ENCODE results near the gene PPP1R15A.

PPP1R15A gene

DNA sequence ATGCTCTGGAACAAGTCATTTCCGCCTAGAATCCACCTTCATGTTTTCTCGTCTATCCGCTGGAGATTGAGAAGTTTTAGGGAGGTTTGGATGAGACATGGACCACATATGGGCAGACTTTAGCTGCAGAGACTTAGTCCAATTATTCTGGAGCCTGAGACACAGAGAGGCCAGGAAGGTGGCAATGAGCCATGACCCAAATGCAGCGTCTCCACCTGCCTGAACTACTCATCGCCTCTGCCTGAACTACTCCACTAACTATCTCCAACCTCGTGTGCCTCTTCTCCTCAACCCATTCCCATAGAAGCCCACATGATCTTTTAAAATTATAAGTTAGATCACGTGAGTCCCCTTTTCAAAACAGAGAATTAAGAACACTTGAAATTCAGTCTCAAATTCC is 9.4 kb upstream of the PPP1R15A start:
- no peak overlapping the region for H3K9ac ChIP-seq (ENCODE audit: low read depth, low read length)
- ATAC-seq (ENCODE audit: insufficient read depth, low read depth) (no peak), DNase-seq (no peak)
- no peak overlapping the region for H3K4me2 ChIP-seq (ENCODE audit: insufficient read depth, low read length)
- no peaks in the 10 kb centered on the region for H3K79me2 ChIP-seq (ENCODE audit: insufficient read depth, low read length)
- no peaks in the 10 kb centered on the region for H3K4me1 ChIP-seq (ENCODE audit: insufficient read depth, low read length)
- no peaks in the 10 kb centered on the region for H4K20me1 ChIP-seq (ENCODE audit: insufficient read depth, low read length)
- no peak overlapping the region for H2AFZ ChIP-seq (ENCODE audit: low read depth, low read length)
- H3K9me3 ChIP-seq (ENCODE audit: insufficient read depth, low read length, severe bottlenecking), result no peaks in the 10 kb centered on the region
- H3K4me3 ChIP-seq (ENCODE audit: low read depth in 1 of 2, low read length in 2 of 2), result no peak overlapping the region
- H3K27ac ChIP-seq (ENCODE audit: low read length), result no peak overlapping the region
- TF ChIP-seq EZH2 (IDR thresholded peaks at IDR 0.05; ENCODE audit: borderline replicate concordance, low read depth, low read length, severe bottlenecking), result no peak
- TF ChIP-seq, protein P1, sequence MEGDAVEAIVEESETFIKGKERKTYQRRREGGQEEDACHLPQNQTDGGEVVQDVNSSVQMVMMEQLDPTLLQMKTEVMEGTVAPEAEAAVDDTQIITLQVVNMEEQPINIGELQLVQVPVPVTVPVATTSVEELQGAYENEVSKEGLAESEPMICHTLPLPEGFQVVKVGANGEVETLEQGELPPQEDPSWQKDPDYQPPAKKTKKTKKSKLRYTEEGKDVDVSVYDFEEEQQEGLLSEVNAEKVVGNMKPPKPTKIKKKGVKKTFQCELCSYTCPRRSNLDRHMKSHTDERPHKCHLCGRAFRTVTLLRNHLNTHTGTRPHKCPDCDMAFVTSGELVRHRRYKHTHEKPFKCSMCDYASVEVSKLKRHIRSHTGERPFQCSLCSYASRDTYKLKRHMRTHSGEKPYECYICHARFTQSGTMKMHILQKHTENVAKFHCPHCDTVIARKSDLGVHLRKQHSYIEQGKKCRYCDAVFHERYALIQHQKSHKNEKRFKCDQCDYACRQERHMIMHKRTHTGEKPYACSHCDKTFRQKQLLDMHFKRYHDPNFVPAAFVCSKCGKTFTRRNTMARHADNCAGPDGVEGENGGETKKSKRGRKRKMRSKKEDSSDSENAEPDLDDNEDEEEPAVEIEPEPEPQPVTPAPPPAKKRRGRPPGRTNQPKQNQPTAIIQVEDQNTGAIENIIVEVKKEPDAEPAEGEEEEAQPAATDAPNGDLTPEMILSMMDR (IDR thresholded peaks at IDR 0.05; ENCODE audit: borderline replicate concordance, extremely low read depth, low read length, poor library complexity, severe bottlenecking), result no peak
- H3K36me3 ChIP-seq (ENCODE audit: insufficient read depth, low read length), result no peaks in the 10 kb centered on the region
- H3K27me3 ChIP-seq (ENCODE audit: insufficient read depth, low read length, poor library complexity), result peaks cover 10% of the 10 kb centered on the region

DNA sequence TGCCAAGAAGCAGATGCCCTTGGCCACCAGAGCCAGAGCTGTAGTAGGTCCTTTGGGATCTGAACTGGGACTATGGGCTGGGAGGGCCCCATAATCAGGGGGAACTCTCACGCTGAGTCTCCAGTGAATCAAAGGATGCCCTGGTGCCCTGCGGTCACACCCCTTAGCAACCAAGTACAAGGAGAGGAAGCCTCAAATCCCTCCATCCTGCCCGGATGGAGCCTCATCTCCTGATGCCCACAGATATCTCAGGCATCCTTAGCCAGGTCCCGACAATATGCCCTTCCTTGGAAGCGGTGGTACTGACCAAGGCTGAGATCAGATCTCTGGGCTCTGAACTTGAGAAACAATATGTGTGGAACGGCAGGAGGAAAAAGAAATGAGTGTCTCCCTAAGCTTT is 5.5 kb upstream of the PPP1R15A start:
- Histone ChIP-seq H3K9me3 (ENCODE audit: insufficient read depth, low read length, severe bottlenecking) (no peaks in the 10 kb centered on the region), H3K4me1 (ENCODE audit: insufficient read depth, low read length) (peaks cover under 1% of the 10 kb centered on the region; the same call in 1 of the 2 replicates), H3K9ac (ENCODE audit: low read depth, low read length) (no peak overlapping the region), H3K4me3 (ENCODE audit: low read depth in 1 of 2, low read length in 2 of 2) (no peak overlapping the region), H3K4me2 (ENCODE audit: insufficient read depth, low read length) (no peak overlapping the region), H3K36me3 (ENCODE audit: insufficient read depth, low read length) (no peaks in the 10 kb centered on the region), H3K27me3 (ENCODE audit: insufficient read depth, low read length, poor library complexity) (peaks cover 13% of the 10 kb centered on the region), H2AFZ (ENCODE audit: low read depth, low read length) (no peak overlapping the region), H3K79me2 (ENCODE audit: insufficient read depth, low read length) (no peaks in the 10 kb centered on the region), H4K20me1 (ENCODE audit: insufficient read depth, low read length) (no peaks in the 10 kb centered on the region), H3K27ac (ENCODE audit: low read length) (no peak overlapping the region)
- no peak for TF ChIP-seq EZH2 (IDR thresholded peaks at IDR 0.05; ENCODE audit: borderline replicate concordance, low read depth, low read length, severe bottlenecking)
- TF ChIP-seq, protein P1 (IDR thresholded peaks at IDR 0.05; ENCODE audit: borderline replicate concordance, extremely low read depth, low read length, poor library complexity, severe bottlenecking), result no peak
- DNase-seq (no peak), ATAC-seq (ENCODE audit: insufficient read depth, low read depth) (no peak)

DNA sequence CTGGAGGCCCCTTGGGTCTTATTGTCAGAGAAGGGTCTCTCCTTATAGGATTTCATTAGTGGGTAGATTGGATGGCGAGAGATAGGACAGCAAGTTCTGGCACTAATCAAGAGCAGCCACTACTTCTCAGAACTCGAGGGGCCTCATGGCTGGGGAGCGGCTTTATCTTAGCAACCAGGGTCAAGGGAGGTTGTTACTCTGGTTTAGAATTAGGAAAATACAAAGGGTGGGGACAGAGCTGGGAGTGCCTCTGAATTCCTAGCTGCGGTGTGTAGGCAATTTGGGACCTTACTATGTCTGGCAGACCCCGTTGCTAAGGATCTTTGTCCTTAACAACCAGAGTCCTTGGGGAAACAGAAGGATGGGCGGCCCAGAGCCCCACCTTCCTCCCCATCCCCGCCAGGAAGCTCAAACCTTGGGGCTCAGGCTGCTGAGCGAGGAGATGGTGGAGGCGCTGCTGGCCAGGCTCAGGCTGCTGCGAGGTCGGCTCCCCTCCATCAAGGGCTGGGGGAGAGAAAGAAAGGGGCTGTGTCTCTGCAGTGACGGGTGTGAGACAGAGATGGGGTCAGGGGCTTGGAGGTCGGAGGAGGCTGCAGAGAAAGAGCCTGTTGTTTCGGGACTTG is 5.0 kb upstream of the PPP1R15A start:
- H2AFZ ChIP-seq (ENCODE audit: low read depth, low read length), result no peak overlapping the region
- DNase-seq (no peak), ATAC-seq (ENCODE audit: insufficient read depth, low read depth) (no peak)
- no peak overlapping the region for H3K9ac ChIP-seq (ENCODE audit: low read depth, low read length)
- no peak overlapping the region for H3K4me2 ChIP-seq (ENCODE audit: insufficient read depth, low read length)
- no peak for TF ChIP-seq EZH2 (IDR thresholded peaks at IDR 0.05; ENCODE audit: borderline replicate concordance, low read depth, low read length, severe bottlenecking)
- TF ChIP-seq, protein P1 (IDR thresholded peaks at IDR 0.05; ENCODE audit: borderline replicate concordance, extremely low read depth, low read length, poor library complexity, severe bottlenecking), result no peak
- no peak overlapping the region for H3K4me3 ChIP-seq (ENCODE audit: low read depth in 1 of 2, low read length in 2 of 2)
- no peaks in the 10 kb centered on the region for H3K79me2 ChIP-seq (ENCODE audit: insufficient read depth, low read length)
- peaks cover 13% of the 10 kb centered on the region for H3K27me3 ChIP-seq (ENCODE audit: insufficient read depth, low read length, poor library complexity)
- no peaks in the 10 kb centered on the region for H3K9me3 ChIP-seq (ENCODE audit: insufficient read depth, low read length, severe bottlenecking)
- H4K20me1 ChIP-seq (ENCODE audit: insufficient read depth, low read length), result no peaks in the 10 kb centered on the region
- no peak overlapping the region for H3K27ac ChIP-seq (ENCODE audit: low read length)
- H3K4me1 ChIP-seq (ENCODE audit: insufficient read depth, low read length), result peaks cover 4% of the 10 kb centered on the region
- no peaks in the 10 kb centered on the region for H3K36me3 ChIP-seq (ENCODE audit: insufficient read depth, low read length)

Measured in DND-41 (cell line).